D721Med (cell line): ENCODE measurements around the gene SMOC2.

ENCODE experiments used
- DNase-seq: peaks from one replicate; pipeline ENCODE4 v3.0.0; 2011; ENCODE audit warnings: low spot score; ENCODE audit not compliant: insufficient read length
- FAIRE-seq: peaks from 2 replicates; lab custom pipeline; 2011; peaks lifted over from hg19 to GRCh38; lab: Jason Lieb, UNC
- TF ChIP-seq, protein P1 (sequence below): IDR thresholded peaks from 2 replicates; pipeline ENCODE4 v1.5.1; 2012; ENCODE audit warnings: mild to moderate bottlenecking, control low read depth; ENCODE audit not compliant: insufficient read depth; ENCODE audit errors: missing control alignments

SMOC2 gene

DNA sequence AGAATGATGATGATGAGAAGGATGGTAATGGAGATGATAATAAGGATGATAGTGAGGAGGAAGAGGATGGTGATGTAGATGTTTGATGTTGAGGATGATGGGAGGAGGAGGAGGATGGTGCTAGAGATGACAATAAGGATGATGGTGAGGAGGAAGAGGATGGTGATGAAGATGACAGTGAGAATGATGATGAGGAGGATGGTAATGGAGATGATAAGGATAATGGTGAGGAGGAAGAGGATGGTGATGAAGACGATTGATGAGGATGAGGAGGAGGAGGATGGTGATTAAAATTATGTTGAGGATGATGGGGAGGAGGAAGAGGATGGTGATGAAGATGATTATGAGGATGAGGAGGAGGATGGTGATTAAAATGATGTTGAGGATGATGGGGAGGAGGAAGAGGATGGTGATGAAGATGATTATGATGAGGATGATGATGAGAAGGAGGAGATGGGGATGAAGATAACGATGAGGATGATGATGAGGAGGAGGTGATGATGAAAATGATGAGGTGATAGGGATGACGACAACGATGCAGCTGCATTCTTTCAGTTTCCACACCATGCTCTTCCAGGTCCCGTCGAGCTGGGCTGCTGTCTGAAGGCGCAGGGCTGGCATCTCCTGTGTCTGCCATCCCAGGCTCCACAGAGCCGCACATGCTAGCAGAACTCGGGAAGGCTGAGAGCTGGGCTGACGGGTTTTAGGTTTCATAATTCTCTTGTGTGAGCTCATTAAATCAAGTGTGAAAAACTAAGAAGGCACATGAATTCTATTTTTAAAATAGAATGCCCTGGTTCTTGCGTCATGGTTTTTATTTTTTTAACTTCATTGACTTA lies 274.9 kb downstream of the SMOC2 start:
- TF ChIP-seq, protein P1, sequence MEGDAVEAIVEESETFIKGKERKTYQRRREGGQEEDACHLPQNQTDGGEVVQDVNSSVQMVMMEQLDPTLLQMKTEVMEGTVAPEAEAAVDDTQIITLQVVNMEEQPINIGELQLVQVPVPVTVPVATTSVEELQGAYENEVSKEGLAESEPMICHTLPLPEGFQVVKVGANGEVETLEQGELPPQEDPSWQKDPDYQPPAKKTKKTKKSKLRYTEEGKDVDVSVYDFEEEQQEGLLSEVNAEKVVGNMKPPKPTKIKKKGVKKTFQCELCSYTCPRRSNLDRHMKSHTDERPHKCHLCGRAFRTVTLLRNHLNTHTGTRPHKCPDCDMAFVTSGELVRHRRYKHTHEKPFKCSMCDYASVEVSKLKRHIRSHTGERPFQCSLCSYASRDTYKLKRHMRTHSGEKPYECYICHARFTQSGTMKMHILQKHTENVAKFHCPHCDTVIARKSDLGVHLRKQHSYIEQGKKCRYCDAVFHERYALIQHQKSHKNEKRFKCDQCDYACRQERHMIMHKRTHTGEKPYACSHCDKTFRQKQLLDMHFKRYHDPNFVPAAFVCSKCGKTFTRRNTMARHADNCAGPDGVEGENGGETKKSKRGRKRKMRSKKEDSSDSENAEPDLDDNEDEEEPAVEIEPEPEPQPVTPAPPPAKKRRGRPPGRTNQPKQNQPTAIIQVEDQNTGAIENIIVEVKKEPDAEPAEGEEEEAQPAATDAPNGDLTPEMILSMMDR, result no peak
- DNase-seq, result no peak
- FAIRE-seq, result no peak

DNA sequence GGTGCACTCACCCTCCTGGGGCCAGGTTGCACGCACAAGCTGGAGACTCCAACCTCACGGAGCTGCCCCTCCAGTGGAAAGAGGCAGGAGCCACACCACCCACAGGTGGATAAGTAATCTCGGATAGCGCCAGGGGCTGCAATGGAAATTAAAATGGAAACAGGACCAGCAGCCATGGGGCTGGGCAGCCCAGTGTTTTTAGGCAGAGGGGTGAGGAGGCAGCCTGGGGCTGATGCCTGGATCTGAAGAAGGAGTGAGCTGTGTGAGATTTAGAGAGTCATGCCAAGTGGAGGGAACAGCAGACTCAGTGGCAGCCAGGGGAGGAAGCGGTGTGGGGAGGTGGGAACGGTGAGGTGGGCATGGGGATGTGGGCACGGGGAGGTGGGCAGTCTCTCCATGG lies 275.6 kb downstream of the SMOC2 start:
- FAIRE-seq (no peak), DNase-seq (no peak)
- TF ChIP-seq, protein P1, result no peak

DNA sequence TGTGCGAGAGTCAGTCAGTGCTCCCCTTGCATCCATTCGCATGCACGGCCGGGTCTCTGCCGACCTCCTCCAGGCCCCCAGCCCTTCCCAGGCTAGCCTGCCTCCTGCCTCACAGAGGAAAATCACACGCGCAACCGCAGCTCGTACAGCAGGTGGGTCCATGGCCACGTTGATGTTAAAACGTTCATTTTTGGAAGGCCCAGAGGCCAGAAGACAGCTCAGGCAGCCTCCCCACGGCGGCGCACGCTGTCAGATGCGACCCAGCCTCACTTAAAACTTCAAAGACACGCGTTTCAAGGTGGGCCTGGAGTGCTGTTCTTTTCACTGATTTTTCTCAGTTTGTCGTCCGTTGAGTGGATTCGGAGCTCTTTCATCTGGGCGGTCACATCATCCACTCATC lies 276.5 kb downstream of the SMOC2 start:
- FAIRE-seq (no peak), DNase-seq (no peak)
- TF ChIP-seq, protein P1, result no peak
